Hematopoietic multipotent progenitor cell treated with erythropoietin and hydrocortisone succinate and interleukin-3 and kit ligand, for 15 days (in vitro differentiated cells): ENCODE measurements around the gene CRNKL1.

Experiments
- DNase-seq: peaks from one replicate; pipeline ENCODE4 v3.0.0-alpha.2; 2015; ENCODE audit warnings: low spot score

Gene CRNKL1

GRCh38 chr20:20060234-20060998, 8.2 kb upstream of the CRNKL1 start:
- DNase-seq: no peak

- DNase-seq: peak; percentile 5
These were observed 546 bp downstream of the CRNKL1 start for GRCh38 chr20:20051767-20052073.

GRCh38 chr20:20039752-20040387, 12.4 kb downstream of the CRNKL1 start:
- DNase-seq: no peak

- no peak for DNase-seq
These were observed 13.7 kb downstream of the CRNKL1 start for GRCh38 chr20:20038586-20038985.

GRCh38 chr20:20037960-20038359, 14.3 kb downstream of the CRNKL1 start:
- DNase-seq: no peak

GRCh38 chr20:20036756-20037155, 15.5 kb downstream of the CRNKL1 start:
- DNase-seq: no peak

GRCh38 chr20:20034486-20034885, 17.8 kb downstream of the CRNKL1 start:
- no peak for DNase-seq

GRCh38 chr20:20031790-20032189, 20.5 kb downstream of the CRNKL1 start:
- DNase-seq: no peak

- no peak for DNase-seq
These were observed 25.0 kb downstream of the CRNKL1 start for GRCh38 chr20:20027284-20027683.

- no peak for DNase-seq
These were observed 27.3 kb downstream of the CRNKL1 start for GRCh38 chr20:20024942-20025341.

GRCh38 chr20:20023395-20023794, 28.9 kb downstream of the CRNKL1 start:
- no peak for DNase-seq

- DNase-seq: no peak
These were observed 29.8 kb downstream of the CRNKL1 start for GRCh38 chr20:20022498-20022897.

GRCh38 chr20:20021835-20022234, 30.4 kb downstream of the CRNKL1 start:
- no peak for DNase-seq

GRCh38 chr20:20020908-20021307, 31.4 kb downstream of the CRNKL1 start:
- DNase-seq: no peak

GRCh38 chr20:20019123-20019522, 33.1 kb downstream of the CRNKL1 start:
- DNase-seq: peak; percentile 43

- DNase-seq: no peak
These were observed 33.9 kb downstream of the CRNKL1 start for GRCh38 chr20:20018366-20018765.

GRCh38 chr20:20017844-20018185, 34.5 kb downstream of the CRNKL1 start:
- DNase-seq: peak; percentile 24

- peak; percentile 85 for DNase-seq
These were observed 35.0 kb downstream of the CRNKL1 start, which contains the start of gene NAA20 for GRCh38 chr20:20017001-20017843. TSS of gene NAA20 (plus strand) at chr20:20017362. CDS start at chr20:20017397, 35 bp downstream.

GRCh38 chr20:20014659-20015058, 37.6 kb downstream of the CRNKL1 start:
- no peak for DNase-seq

GRCh38 chr20:20012541-20012940, 39.7 kb downstream of the CRNKL1 start:
- no peak for DNase-seq

- no peak for DNase-seq
These were observed 41.4 kb downstream of the CRNKL1 start for GRCh38 chr20:20010639-20011500.

- DNase-seq: no peak
These were observed 42.4 kb downstream of the CRNKL1 start for GRCh38 chr20:20009784-20010253.
